Left renal pelvis (tissue), 4 donors: ENCODE data around the gene KRT3. TPM values are rescaled to one million over a fixed set of nuclear protein-coding genes. Genes with fewer than 3 reads are reported as not detected.

ENCODE experiments used
- DNase-seq, 4 donors: peaks; one replicate each; pipeline ENCODE4 v3.0.0-alpha.2; 2013; ENCODE audit warnings: low read depth in 4 of 4, low spot score in 3 of 4
- polyA plus RNA-seq, 4 donors: library from polyadenylated mRNA; unstranded; fragments of 120-200 nt; gene quantifications; one replicate each; pipeline ENCODE4 v1.2.1, GENCODE V29; 2013; ENCODE audit not compliant: insufficient read length in 4 of 4

Gene KRT3
- polyA plus RNA-seq, 4 donors = not detected

DNA sequence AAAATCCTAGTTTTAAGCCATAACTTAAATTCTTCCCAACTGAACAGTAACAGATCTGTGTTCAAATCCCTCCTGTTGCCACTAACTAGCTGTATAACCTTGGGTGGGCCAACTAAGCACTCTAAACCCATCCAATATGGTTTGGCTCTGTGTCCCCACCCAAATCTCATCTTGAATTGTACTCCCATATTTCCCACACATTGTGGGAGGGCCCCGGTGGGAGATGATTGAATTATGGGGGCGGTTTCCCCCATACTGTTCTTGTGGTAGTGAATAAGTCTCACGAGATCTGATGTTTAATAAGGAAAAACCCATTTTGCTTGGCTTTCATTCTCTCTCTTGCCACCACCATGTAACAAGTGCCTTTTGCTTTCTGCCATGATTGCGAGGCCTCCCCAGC lies 19.2 kb upstream of the KRT3 start:
- no peak for DNase-seq

DNA sequence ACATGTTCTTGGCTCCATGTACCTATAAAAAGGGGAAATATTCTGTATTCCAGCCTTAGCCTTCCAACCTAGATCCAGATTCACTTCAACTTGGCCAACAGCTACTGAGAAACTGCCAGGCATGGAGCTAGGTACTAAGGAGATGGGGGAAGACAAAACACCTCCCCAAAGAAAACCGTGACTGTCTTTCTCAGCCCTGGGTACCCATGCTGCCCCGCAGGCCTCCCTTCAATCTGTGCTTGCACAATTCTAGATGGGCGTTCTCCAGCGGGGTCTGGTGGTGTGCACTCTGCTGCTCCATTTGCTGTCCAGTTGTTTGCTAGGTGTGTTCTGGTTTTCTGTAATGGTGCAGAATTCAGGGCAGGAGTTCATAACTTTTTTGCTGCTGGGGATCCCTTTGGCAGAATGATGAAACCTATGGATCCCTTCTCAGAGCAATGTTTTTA lies 18.8 kb upstream of the KRT3 start:
- DNase-seq = no peak

DNA sequence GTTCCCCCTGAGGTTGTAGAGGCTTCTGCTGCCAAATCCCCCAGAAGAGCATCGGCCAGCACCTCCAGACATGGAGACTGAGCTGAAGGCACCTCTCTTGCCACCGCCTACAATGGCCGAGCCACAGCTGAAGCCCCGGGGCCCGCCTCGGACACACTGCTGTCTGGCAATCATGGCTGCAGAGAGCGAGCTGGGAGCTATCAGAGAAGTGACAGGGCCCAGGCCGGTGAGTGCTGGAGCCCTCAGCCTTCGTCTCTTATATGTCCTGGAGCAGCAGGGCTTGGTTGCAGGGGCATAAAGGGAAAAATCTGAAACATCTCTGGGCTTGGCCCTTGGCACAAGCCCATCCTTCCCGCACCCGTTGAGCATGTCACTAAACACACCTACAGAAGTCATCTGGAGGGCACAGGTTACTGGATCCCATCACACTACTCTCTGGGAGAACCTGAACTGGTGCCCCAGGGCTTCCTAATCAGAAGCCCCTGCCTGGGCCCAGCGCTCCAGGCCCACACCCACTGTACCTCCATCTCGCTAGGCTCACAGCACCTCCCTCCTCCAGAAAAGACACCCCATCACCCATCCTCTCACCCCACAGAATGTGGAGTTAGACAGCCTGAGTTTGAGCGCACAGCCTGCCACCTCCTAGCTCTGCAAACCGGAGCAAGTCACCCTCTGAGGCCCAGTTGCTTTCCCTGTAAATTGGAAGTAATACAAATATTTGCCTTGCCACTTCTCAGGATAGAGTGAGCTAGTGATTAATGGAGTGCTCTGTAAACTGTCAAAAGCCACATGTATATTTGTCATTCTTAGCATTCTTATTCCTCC lies 18.2 kb upstream of the KRT3 start, which contains the start of gene KRT4:
KRT4 (minus strand) TSS at position 232 of the 825 bp plus-strand sequence; CDS start at position 174, 58 bp downstream.
- no peak for DNase-seq

DNA sequence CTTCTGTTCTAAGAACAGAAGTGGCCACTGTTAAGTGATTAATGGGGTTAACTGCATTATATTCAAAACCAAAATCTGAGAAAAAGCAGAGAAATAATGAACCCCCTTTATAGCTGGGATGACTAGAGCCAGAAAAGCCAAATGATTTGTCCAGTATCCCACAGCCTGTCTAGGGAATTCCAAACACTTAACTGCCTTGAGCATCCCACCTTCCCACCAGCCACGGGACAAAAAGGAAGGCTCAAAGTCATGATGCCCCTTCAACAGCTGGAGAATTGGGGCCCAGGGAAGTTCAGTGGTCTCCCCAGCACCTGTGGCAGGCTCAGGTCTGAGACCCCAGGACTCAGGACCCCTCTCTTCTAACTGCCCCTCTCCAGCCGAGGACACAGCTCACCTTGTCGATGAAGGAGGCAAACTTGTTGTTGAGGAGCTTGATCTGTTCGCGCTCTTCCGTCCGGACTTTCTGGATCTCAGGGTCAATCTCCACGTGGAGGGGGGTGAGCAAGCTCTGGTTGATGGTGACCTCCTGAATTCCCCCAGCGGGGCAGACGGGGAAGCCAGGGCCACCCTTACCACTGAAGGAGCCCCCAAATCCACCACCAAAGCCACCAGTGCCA lies 17.4 kb upstream of the KRT3 start:
- no peak for DNase-seq

DNA sequence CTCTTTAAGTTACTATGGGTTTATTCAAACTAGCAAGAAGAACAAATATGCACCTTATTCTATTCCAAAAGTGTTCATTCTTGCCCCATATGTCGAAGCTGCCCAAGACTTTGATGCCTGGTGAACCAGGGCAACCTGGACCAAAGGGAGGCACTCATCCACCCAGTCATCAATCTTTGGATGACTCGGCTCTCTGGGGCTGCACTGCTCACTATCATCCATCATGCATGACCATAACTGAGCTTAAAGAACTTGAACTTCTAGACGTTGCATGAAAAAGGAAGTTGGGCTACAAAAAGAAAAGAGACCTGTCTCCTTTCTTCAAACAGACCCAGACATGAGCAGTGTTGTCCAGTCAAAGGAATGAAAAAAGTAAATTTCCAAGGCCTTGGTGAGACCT lies 16.8 kb upstream of the KRT3 start:
- DNase-seq = no peak

DNA sequence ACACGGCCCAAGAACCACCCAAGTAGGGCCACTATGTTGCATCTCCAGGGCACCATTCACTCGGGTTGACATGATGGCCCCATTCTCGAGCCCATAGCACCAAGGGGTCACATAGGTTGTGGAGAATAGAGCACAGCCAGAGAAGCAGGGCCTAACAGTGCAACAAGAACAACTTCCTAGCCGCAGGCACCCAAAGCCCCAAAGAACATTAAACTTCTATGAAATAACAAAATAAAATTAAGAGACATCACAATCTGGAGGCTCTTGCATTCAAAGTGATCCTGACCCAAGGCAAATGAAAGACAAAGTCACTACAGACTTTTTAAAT lies 16.1 kb upstream of the KRT3 start:
- DNase-seq = no peak

DNA sequence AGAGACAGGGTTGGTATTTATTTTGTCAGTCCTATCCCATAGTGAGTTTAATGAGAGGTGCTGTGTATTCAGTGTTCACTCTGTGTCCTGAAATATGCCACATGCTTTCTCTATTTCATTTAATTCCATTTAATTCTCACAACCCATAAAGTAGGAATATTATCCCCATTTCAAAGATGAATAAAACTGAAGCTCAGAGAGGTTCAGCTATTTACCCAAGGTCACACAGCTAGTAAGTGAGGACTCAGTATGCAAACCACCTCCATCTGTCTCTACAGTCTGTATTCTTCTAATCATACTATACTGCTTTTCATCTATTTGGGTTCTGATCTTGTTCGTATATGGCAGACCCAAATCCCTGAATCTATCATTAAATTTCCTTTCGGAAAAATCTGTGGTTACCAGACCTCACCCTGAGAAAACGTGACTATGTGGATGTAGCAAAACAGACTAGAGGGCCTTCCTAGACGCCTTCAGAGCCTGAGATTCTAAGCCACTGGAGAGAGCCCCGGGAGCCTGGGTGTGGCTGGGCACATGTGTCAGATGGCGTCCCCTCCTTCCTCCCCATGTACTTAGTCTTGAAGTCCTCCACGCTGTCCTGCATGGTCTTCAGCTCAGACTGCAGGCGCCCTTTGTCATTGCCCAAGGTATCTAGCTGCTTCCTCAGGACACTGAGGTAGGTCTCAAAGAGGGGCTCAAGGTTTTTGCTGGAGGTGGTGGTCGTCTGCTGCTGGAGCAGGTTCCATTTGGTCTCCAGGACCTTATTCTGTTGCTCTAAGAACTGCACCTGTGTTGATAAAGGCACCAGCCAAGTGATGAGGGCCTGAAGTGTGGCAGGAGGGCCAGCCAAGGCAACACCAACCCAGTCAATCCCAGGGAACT lies 15.5 kb upstream of the KRT3 start:
- DNase-seq = no peak

DNA sequence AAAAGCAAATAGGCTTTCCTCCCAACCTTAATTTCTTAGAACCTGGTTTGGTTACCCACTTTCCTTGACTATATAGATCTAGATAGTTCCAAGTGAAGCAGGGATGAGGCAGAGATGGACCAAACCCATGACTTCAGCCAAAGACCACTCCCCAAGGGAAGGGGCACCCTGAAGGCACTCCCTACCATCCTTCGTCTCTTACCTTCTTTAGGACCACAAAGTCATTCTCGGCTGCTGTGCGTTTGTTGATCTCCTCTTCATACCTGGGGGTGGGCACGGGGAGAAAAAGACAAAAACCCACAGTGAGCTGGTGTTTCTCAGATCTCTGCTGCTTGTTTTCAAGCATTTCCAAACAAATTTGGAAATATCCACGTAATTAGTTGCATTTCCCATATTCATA lies 14.6 kb upstream of the KRT3 start:
- no peak for DNase-seq

DNA sequence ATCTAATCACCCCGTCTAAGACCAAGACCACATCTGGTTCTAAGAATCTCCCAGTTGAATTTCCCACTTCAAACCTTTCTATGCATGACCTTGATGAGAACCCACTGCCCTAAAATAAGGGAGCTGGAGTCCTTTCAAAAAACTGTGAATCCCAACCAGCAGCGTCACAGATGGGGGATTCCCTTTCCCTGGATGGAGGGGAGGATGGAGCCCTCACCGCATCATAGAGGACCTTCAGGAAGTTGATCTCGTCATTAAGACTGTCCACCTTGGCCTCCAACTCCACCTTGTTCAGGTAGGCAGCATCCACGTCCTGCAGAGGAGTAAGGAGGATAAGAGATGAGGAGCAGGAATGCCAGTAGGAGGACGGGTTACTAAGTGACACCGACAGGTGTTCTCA lies 13.2 kb upstream of the KRT3 start:
- DNase-seq = no peak

DNA sequence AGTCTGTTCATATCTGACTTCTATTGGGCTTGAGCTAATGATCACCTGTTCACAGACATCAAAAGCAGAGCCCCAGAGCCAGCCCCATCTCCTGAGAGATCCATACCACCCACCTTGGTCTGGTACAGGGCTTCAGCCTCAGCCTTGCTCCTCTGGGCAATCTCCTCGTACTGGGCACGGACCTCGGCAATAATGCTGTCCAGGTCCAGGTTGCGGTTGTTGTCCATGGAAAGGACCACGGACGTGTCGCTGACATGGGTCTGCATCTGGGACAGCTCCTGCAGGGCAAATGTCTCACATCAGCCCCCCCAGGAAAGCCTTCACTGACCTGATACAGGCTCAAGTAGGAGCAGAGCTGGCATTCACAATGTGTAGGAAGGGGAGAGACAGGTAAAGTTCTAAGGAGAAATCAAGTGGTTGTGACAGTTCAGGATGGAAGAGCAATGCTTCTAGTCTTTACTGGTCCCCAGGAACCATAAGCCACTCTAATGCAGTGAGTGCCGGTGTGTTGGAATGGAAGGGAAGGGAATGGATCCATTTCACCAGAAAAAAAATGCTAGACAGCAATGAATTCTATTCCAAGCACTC lies 12.8 kb upstream of the KRT3 start:
- no peak for DNase-seq

DNA sequence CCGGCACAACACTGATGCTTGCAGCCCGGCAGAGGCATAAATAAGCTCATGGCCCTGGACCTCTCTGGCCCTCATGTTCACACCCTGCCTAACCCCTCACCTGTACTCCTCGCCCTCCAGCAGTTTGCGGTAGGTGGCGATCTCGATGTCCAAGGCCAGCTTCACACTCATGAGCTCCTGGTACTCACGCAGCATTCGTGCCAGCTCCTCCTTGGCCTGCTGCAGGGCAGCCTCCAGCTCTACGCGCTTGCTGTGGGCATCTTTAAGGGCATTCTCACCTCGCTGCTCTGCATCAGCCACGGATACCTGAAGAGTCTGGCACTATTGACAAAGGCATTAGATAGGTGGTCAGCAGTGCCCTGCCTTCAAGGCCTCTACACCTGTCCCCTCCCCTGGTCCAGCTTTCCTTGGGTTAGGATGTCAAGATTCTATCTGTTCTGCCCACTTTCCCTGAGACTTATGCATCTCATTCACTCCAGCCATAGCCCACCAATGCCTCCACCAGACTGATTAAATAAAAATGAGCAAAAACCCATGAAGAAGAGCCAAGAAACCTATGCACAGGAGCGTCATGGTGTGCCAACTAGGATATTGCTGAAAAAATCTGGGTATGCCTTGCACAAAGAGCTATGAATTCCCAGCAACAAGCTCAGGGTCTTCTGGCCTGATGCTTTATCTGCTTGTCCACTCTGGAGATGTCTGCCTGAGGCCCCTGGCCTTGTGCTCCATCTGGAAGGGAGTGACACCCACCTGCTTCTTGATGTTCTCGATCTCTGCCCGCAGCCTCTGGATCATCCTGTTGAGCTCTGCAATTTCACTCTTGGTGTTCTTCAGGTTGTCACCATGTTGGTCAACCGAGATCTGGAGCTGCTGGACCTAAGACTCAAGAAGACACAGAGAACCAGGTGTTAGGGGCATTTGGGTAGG lies 11.9 kb upstream of the KRT3 start:
- DNase-seq = no peak

DNA sequence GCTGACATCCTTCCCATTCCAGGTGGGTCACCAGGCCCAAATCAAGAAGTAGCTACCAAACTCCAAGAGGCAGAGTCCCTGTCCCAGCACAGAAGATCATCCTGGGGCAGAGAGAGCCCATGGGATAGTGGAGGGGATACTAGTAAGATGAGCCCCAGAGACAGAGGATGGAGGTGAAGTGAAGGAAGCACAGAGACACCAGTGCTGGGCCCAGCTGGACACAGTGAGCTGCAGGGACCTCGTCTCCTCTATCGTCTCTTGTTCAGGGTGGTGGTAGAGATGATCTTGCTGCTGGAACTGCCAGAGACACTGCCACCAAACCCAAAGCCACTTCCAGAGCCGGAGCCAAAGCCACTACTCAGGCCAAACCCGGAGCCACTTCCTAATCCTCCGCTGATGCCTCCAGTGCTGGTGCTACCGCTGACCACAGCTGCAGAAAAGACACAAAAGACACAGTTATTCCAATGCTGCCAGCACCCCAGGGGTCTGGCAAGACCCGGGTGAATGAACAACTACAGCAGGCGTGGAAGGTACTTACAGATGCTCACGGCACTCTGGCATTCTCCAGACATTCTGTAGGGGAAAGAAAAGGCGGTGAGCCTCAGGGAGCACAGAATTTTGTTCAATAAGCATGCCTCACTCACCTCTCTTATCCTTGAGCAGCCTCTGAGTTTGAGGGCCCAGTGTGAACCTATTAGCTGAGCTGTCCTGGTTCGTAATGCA lies 11.1 kb upstream of the KRT3 start:
- no peak for DNase-seq

DNA sequence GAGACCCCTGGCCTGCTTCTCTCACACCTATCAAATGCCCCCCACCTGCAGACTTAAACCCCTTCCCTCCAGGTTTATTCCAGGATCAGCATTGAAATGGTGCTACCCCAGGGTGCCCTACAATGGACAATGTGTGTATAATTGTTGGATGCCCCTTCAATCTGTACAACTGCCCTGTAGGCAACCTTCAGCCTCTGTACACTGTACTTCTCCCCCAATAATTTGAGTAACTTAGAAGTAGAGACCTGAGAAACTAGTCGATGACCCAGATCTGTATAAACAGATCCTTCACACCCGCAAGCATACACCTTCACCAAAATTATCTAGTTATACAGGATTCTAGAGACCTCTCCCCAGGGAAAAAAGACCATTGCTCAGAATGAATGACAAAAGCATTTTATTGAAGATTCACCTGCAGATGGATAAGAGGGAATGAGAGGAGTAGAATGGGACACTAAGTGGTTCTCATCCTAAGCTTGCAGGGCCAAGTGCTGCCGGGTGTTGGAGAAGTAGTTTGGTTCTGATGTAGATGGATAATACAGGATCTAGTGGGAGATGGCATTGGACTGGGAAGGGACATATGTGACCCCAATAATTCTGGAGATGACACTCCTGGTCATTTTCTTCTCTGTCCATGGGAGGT lies 10.4 kb upstream of the KRT3 start:
- DNase-seq = no peak

DNA sequence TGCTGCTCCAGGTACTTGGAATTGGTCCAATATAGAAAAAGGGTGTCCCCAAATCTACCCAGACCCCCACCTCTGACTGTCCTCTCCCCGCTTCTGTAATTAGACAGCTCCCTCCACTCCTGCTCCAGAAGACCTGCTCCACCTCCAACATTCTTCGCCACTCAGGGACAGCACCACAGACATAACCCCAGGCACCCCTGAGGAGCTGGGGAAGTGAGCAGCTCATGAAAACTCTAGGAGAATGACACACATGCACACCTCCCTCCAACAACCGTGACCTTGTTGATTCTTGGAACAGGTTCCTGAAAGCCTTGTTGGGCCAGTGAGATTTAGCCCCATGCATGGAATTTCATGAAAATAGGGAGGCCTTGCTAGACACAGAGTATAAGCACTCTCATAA lies 9.8 kb upstream of the KRT3 start:
- DNase-seq = no peak

DNA sequence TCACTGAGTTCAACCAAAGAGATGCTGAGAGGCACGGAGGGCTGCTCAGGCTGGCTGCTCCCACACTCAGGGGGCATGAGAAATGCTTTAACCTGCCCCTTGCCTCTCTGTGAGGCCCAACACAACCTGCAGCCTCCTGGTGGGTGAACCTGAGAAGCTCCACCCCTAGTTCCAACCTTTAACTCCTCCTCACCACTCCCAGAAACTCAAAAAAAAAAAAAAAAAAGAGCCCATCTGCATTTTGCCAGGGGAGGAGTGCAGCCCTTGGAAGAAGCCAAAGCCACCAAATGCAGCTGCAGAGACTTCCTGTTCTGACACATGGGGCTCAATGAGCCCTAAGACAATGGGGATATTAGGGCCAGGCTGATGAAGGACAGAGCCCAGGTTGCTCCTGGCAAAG lies 9.1 kb upstream of the KRT3 start:
- no peak for DNase-seq

DNA sequence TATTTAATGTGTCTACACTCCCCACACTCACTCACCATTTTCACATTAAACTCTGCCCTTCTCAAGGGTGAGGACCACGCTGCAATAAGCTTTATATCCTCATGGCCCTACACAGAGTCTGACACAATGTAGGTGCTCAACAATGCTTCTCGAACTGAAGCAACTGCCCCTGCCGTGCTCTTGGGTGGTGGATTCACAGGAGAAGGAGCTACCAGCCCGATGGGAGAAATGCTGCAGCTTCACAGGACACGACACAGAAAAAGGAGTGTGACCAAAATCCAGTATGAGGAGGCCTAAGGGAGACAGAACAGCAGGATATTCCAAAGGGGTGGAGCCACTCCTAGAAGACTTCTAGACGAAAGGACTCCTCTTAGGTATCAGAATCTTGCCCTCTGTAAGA lies 6.5 kb upstream of the KRT3 start:
- no peak for DNase-seq

DNA sequence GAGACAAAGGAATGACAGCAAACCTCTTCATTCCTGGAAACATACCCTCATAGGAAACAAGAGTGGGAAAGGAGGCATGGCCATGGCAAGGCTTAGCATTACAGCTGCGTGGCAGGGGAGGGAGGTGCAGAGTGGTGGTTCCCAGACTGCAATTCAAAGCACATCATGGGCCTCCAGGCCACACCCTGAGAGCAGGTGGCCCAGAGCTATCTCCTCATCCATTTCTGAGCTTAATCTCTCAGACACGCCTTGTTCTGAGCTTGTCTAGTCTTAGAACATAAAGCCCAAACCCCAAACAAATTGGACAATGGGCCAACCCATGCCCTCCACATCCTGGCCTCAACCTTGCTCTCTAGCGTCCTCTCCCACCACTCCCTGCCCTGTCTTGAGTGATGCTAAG lies 5.9 kb upstream of the KRT3 start:
- no peak for DNase-seq

DNA sequence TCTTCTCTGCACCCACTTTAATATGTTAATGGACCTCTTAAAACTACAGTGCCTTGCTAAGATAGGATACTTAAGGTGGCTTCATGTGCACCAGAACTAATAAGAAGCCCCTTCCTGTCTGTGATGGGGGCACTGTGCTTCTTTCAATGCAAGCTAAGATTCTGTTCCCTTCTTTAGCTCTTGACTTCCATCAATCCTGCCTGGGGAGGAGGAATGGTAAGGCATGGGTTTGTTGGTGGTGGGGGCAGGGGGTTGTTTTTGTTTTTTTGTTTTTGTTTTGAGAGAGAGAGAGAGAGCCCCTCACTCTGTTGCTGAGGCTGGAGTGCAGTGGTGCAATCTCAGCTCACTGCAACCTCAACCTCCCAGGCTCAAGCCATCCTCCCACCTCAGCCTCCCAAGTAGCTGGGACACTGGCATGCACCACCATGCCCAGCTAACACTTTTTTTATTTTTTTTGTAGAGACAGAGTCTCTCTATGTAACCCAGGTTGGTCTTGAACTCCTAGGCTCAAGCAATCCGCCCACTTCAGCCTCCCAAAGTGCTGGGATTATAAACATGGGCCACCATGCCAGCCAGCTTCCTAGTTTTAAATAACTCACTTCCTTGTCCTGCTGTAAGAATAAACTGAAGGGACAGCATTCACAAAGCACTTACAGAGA lies 4.5 kb upstream of the KRT3 start:
- no peak for DNase-seq
